Measurements from ENCODE around the gene ATP10A. TPM values are rescaled to one million over a fixed set of nuclear protein-coding genes. Genes with fewer than 3 reads are reported as not detected.

The ATP10A gene
- total and polyA plus RNA-seq, 12 donors = 0.67 to 31.8 (median 16.1) TPM

DNA sequence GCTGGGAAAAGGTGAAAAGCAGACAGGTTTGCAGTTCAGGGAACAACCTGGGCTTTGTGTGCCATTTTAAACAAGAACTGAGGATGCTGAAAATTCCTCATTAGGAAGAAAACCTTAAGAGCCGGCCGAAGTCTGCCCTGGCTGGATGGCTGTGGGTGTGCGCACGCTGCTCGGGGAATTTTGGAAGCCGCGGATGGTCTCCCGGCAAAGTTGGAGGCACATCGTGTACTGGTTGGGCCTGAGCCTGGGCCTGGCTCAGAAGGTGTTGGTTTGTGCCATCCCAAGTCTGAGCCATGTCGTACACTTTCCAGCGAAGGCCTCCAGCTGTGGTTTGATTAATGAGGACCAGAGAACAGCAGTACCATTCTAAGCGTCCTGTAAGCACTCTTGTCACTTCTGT is 188.2 kb downstream of the ATP10A start:
- 78 to 86% (median 81%) methylated on average over 12 of the region's 12 CpGs for WGBS, 4 donors
- H3K4me1 ChIP-seq (replicated peaks in 1 of 2) = peaks cover 8 to 17% of the 10 kb centered on the region in 2 donors
- no peak for DNase-seq
- no peak overlapping the region for H3K27ac ChIP-seq
- H3K9me3 ChIP-seq (replicated peaks in 1 of 3) = no peaks in the 10 kb centered on the region
- TF ChIP-seq, protein P1, sequence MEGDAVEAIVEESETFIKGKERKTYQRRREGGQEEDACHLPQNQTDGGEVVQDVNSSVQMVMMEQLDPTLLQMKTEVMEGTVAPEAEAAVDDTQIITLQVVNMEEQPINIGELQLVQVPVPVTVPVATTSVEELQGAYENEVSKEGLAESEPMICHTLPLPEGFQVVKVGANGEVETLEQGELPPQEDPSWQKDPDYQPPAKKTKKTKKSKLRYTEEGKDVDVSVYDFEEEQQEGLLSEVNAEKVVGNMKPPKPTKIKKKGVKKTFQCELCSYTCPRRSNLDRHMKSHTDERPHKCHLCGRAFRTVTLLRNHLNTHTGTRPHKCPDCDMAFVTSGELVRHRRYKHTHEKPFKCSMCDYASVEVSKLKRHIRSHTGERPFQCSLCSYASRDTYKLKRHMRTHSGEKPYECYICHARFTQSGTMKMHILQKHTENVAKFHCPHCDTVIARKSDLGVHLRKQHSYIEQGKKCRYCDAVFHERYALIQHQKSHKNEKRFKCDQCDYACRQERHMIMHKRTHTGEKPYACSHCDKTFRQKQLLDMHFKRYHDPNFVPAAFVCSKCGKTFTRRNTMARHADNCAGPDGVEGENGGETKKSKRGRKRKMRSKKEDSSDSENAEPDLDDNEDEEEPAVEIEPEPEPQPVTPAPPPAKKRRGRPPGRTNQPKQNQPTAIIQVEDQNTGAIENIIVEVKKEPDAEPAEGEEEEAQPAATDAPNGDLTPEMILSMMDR (IDR thresholded peaks at IDR 0.05) = no peak
- no peak for TF ChIP-seq POLR2A (IDR thresholded peaks at IDR 0.05)
- H3K27me3 ChIP-seq = no peaks in the 10 kb centered on the region
- no peak overlapping the region for H3K4me3 ChIP-seq
- H3K36me3 ChIP-seq (replicated peaks in 1 of 2) = no peaks in the 10 kb centered on the region
- intact Hi-C loops (cut with DNase I) = no loop called here

DNA sequence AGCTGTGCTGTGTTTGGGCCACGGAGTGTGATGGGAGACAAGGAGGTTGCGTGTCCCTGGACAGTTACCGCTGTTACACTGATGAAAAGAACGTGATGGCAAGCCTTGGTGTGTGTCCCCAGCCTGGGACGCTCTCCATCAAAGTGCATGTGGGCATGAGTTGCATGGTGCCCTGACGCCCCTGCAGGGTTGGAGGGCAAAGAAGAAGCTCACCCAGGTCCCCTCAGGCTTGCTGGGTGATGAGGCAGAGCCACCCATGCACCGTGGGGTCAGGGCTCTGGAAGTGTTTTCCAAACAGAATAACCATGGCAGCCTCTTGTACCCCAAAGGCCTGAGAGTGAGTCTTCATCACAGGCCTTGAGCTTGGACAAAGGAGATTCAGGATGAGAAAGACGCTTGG is 189.2 kb downstream of the ATP10A start:
- 87 to 96% (median 91%) methylated on average over 6 to 8 of the region's 8 CpGs for WGBS, 4 donors
- intact Hi-C loops (cut with DNase I) = no loop called here
- Histone ChIP-seq H3K27me3 (no peaks in the 10 kb centered on the region), H3K9me3 (replicated peaks in 1 of 3) (no peaks in the 10 kb centered on the region), H3K27ac (no peak overlapping the region), H3K4me1 (replicated peaks in 1 of 2) (peaks cover 10 to 19% of the 10 kb centered on the region in 2 donors), H3K4me3 (no peak overlapping the region), H3K36me3 (replicated peaks in 1 of 2) (no peaks in the 10 kb centered on the region)
- DNase-seq = no peak
- no peak for TF ChIP-seq POLR2A (IDR thresholded peaks at IDR 0.05)
- TF ChIP-seq, protein P1 (IDR thresholded peaks at IDR 0.05) = no peak

- Histone ChIP-seq H3K27me3 (no peaks in the 10 kb centered on the region), H3K36me3 (replicated peaks in 1 of 2) (no peaks in the 10 kb centered on the region), H3K27ac (no peak overlapping the region), H3K4me1 (replicated peaks in 1 of 2) (peaks cover 10 to 19% of the 10 kb centered on the region in 2 donors), H3K4me3 (no peak overlapping the region), H3K9me3 (replicated peaks in 1 of 3) (no peaks in the 10 kb centered on the region)
- TF ChIP-seq, protein P1 (IDR thresholded peaks at IDR 0.05) = no peak
- TF ChIP-seq POLR2A (IDR thresholded peaks at IDR 0.05) = no peak
- 37 to 72% (median 57%) methylated on average over 8 to 9 of the region's 9 CpGs for WGBS, 4 donors
- intact Hi-C loops (cut with DNase I) = no loop called here
- DNase-seq = no peak
These were observed 189.8 kb downstream of the ATP10A start for GRCh38 chr15:25673351-25673750.

DNA sequence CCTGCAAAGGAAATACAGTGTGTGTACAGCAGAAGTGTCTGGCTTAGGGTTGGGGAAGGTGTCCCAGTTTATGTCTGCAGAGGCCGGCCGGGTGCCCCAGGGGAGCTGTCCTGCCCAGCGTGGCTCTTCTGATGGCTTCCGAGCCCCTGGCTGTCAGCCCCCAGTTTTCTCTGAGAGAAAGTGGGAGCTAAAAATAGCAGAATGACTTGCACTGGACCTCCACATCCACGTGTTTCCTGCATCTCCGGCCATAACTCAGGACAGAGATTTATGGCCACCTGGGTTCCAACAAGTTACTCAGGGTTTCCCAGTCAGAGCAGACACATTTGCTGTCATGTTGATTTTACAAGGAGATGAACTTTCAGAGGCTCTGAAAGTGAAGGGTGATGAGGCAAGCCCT is 192.0 kb downstream of the ATP10A start:
- Histone ChIP-seq H3K27ac (peak overlapping the region in 1 of 5 donors; percentile 46), H3K9me3 (replicated peaks in 1 of 3) (no peaks in the 10 kb centered on the region), H3K4me3 (no peak overlapping the region), H3K27me3 (no peaks in the 10 kb centered on the region), H3K4me1 (replicated peaks in 1 of 2) (peaks cover 10 to 19% of the 10 kb centered on the region in 2 donors), H3K36me3 (replicated peaks in 1 of 2) (no peaks in the 10 kb centered on the region)
- intact Hi-C loops (cut with DNase I) = no loop called here
- TF ChIP-seq, protein P1 (IDR thresholded peaks at IDR 0.05) = no peak
- TF ChIP-seq POLR2A (IDR thresholded peaks at IDR 0.05) = no peak
- no peak for DNase-seq
- WGBS, 4 donors = 11 to 18% (median 15%) methylated on average over 6 of the region's 6 CpGs

Data from adrenal gland (tissue), 12 donors.